Stimulated activated naive CD4-positive, alpha-beta T cell treated with Interleukin-2 at 50 U/mL for 16 hours (primary cell): Measurements from ENCODE around the gene PRAMEF13.
"Not testable (repeated sequence)": the region's sequence is repeated elsewhere in the genome, so short reads cannot be mapped to it uniquely, and the experiment has no call there.

Experiments
- DNase-seq: peaks from one replicate; lab custom pipeline; 2025; lab: John Stamatoyannopoulos, UW

PRAMEF13 gene

GRCh38 chr1:13201309-13201708 is at the start of gene PRAMEF13:
TSS of gene PRAMEF13 (minus strand) at chr1:13201409. CDS start at chr1:13199589, 1,820 bp downstream.
- not testable (repeated sequence) for DNase-seq

GRCh38 chr1:13247122-13247521 is 45.9 kb upstream of the PRAMEF13 start:
- DNase-seq = not testable (repeated sequence)

DNA sequence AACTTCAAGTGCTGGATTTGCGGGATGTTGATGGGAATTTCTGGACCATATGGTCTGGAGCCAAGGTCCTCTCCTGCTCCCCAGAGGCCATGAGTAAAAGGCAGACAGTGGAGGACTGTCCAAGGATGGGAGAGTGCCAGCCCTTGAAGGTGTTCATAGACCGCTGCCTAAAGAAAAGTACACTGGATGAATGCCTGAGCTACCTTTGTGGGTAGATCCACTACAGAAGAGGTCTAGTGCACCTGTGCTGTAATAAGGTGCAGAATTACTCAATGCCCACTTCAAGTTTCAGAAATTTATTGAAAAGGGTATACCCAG is 45.3 kb upstream of the PRAMEF13 start:
- not testable (repeated sequence) for DNase-seq

- DNase-seq = not testable (repeated sequence)
Observed at GRCh38 chr1:13245841-13246553, 44.8 kb upstream of the PRAMEF13 start.

GRCh38 chr1:13243536-13244263 is 42.5 kb upstream of the PRAMEF13 start:
- DNase-seq = not testable (repeated sequence)

DNA sequence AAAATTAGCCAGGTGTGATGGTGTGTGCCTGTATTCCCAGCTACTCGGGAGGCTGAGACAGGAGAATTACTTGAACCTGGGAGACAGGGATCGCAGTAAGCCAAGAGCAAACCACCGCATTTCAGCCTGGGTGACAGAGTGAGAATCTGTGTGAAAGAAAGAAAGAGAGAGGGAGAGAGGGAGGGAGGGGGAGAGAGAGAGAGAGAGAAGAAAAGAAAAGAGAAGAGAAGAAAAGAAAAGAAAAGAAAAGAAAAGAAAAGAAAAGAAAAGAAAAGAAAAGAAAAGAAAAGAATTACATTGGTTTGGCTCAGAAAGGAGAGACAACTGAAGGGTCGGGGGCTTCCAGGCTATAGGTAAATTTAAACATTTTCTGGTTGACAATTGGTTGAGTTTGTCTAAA is 38.4 kb upstream of the PRAMEF13 start:
- not testable (repeated sequence) for DNase-seq

GRCh38 chr1:13237572-13237971 is 36.4 kb upstream of the PRAMEF13 start:
- not testable (repeated sequence) for DNase-seq

- DNase-seq = not testable (repeated sequence)
Observed at GRCh38 chr1:13234057-13234456, 32.8 kb upstream of the PRAMEF13 start.

DNA sequence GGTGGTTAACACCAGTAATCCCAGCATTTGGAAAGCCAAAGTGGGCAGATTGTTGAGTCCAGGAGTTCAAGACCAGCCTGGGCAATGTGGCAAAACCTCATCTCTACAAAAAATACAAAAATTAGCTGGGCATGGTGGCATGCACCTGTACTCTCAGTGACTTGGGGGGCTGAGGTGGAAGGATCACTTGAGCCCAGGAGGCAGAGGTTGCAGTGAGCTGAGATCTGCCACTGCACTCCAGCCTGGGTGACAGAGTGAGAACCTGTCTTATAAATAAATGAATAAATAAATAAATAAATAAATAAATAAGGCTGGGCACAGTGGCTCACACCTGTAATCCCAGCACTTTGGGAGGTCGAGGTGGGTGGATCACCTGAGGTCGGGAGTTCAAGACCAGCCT is 30.8 kb upstream of the PRAMEF13 start:
- DNase-seq = not testable (repeated sequence)

DNA sequence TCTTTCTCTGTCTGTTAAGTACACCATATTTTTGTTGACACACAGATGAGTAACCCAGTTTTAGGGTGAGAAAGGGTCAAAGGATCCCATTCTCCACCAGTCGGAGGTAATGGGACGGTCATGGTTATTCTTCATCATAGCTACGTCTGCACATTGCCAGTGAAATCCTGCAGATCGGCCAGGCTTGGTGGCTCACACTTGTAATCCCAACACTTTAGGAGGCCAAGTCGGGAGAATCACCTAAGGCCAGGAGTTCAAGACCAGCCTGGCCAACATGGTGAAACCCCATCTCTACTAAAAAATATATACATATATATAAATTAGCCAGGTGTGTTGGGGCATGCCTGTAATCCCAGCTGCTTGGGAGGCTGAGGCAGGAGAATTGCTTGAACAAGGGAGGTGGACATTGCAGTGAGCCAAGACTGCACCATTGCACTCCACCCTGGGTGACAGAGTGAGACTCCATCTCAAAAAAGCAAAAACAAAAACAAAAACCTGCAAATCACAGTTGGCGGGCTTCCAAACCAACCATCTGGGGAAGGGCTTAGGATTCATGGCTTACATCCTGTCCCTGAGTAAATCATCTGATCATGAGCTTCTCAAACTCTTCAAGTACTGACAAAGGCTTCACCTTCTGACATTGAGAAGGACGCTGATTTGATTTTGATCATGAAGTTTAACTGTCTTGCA is 30.0 kb upstream of the PRAMEF13 start:
- not testable (repeated sequence) for DNase-seq

DNA sequence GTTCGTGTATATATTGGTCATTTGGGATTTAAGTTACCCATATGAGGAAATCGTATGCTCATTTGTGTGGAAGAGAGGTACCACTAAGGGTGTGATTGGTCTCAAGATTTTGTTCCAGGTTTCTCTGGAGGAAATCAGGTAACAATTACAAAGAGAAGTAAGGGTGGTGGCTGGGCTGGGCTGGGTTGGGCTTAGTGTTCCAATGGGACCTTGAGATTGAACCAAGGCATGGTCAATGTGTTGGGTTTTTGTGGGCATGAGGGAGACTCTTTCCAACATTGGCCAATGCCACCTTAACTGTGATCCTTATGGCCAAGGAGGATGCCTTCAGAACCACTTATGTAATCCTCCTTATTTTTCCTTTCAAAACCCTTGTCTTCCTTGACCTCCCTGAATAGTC is 29.4 kb upstream of the PRAMEF13 start:
- DNase-seq = not testable (repeated sequence)

GRCh38 chr1:13230096-13230495 is 28.9 kb upstream of the PRAMEF13 start:
- not testable (repeated sequence) for DNase-seq

GRCh38 chr1:13228343-13228781 is 27.2 kb upstream of the PRAMEF13 start:
- DNase-seq = peak; percentile 6

- not testable (repeated sequence) for DNase-seq
Observed at GRCh38 chr1:13227271-13228055, 26.3 kb upstream of the PRAMEF13 start.

DNA sequence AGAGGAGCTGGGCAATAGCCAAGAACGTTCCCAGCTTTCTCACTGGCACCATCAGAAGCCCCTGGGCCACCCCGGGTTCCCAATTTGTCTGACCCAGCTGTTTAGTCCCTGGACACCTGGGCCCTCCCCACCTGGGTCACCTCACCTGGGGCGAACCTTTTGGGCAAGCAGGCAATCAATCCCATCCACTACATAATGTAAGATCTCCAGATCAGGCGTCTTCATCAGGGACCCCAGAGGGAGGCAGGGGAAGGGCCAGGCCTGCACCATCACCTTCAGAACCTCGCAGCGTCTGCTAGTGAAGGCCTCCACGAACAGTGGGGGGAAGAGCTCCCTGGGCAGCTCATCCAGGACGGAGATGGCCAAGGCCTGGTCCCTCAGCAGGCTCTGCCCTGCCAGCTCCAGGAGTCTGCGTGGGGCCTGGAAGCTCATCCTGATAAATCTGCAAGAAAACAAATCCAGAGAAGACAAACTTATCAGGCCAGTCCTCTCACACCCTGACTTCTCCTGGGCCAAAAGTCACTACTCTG is 24.5 kb upstream of the PRAMEF13 start, which contains the start of gene PRAMEF18:
TSS of gene PRAMEF18 (minus strand) at position 480 of the 530 bp plus-strand sequence. CDS start at position 432, 48 bp downstream.
- DNase-seq = not testable (repeated sequence)

GRCh38 chr1:13224480-13225060 is 23.4 kb upstream of the PRAMEF13 start:
- no peak for DNase-seq

- not testable (repeated sequence) for DNase-seq
Observed at GRCh38 chr1:13222788-13223187, 21.6 kb upstream of the PRAMEF13 start.

GRCh38 chr1:13219203-13219602 is 18.0 kb upstream of the PRAMEF13 start:
- not testable (repeated sequence) for DNase-seq

GRCh38 chr1:13216619-13217018 is 15.4 kb upstream of the PRAMEF13 start:
- not testable (repeated sequence) for DNase-seq

GRCh38 chr1:13208712-13209111 is 7.5 kb upstream of the PRAMEF13 start:
- not testable (repeated sequence) for DNase-seq

GRCh38 chr1:13171548-13171947 is 29.7 kb downstream of the PRAMEF13 start, which contains the start of gene PRAMEF9:
TSS of gene PRAMEF9 (plus strand) at chr1:13171848. CDS start at chr1:13175281, 3,433 bp downstream.
- DNase-seq = not testable (repeated sequence)
